Gastroesophageal sphincter (tissue), 4 donors: ENCODE measurements around the gene PDE3B. TPM values are rescaled to one million over a fixed set of nuclear protein-coding genes. Genes with fewer than 3 reads are reported as not detected.

Experiments used
- ATAC-seq: fragments of 150-250 bp; one replicate; pipeline ENCODE4 v1.9.1; 2016; ENCODE audit warnings: mild to moderate bottlenecking, moderate library complexity
- H3K27ac ChIP-seq, 4 donors: fragments of 200-600 bp; sonication (generic) in 3 of 4; 1 replicate in 3 of 4; 2 replicates in 1 of 4; pipeline ENCODE4 v1.5.1; 2016 to 2019
- H3K27me3 ChIP-seq: fragments of 200-600 bp; sonication (generic); one replicate; pipeline ENCODE4 v1.5.1; 2019
- H3K36me3 ChIP-seq, 2 donors: fragments of 200-600 bp; sonication (generic); one replicate each; pipeline ENCODE4 v1.5.1; 2019; ENCODE audit warnings: control low read depth in 1 of 2
- H3K4me1 ChIP-seq, 3 donors: fragments of 200-600 bp; sonication (generic); 1 replicate in 2 of 3; 2 replicates in 1 of 3; pipeline ENCODE4 v1.5.1; 2016 to 2019; ENCODE audit warnings: control low read depth in 2 of 3
- H3K4me3 ChIP-seq, 2 donors: fragments of 200-600 bp; sonication (generic); one replicate each; pipeline ENCODE4 v1.5.1; 2019; ENCODE audit warnings: mild to moderate bottlenecking in 1 of 2, moderate library complexity in 1 of 2
- H3K9me3 ChIP-seq, 3 donors: fragments of 200-600 bp; sonication (generic); one replicate each; pipeline ENCODE4 v1.5.1; 2017 to 2019; ENCODE audit warnings: control low read depth in 2 of 3
- EP300 ChIP-seq: sonication (generic); formaldehyde crosslinking; IDR thresholded peaks from one replicate; pipeline ENCODE4 v1.6.1; 2017; ENCODE audit warnings: antibody characterized with exemption, mild to moderate bottlenecking
- POLR2A ChIP-seq, 2 donors: fragments of 450-650 bp; IDR thresholded peaks; one replicate each; pipeline ENCODE4 v1.6.1; 2017; ENCODE audit warnings: antibody characterized with exemption in 2 of 2, mild to moderate bottlenecking in 2 of 2, moderate library complexity in 1 of 2
- POLR2AphosphoS5 ChIP-seq: sonication (generic); formaldehyde crosslinking; IDR thresholded peaks from one replicate; pipeline ENCODE4 v1.6.1; 2017; ENCODE audit warnings: antibody characterized with exemption
- WGBS, 2 donors: methylation state at CpG; one replicate each; pipeline ENCODE4 v1.1.5; 2018; ENCODE audit warnings: low coverage in 1 of 2; 5-methylcytosine and 5-hydroxymethylcytosine counted together
- total RNA-seq, 4 donors: library from RNA; depleted of rRNA; stranded (reverse); fragments of >200 nt; gene quantifications; one replicate each; pipeline ENCODE4 v1.1.0, GENCODE V29; 2016
- TF ChIP-seq, protein P1 (sequence below), 4 experiments: fragments of 200-600 bp in 2 of 4; fragments of 450-650 bp in 2 of 4; sonication (generic) in 1 of 4; IDR thresholded peaks; one replicate each; pipeline ENCODE4 v1.5.1; 2017 to 2019; ENCODE audit warnings: antibody characterized with exemption in 4 of 4, mild to moderate bottlenecking in 2 of 4, moderate library complexity in 2 of 4

PDE3B gene
- total RNA-seq, 4 donors from 2014 or later: 11.7 to 21.8 (median 17.9) TPM

GRCh38 chr11:14821031-14821430 is 177.4 kb downstream of the PDE3B start:
- Histone ChIP-seq H3K27ac (no peak overlapping the region), H3K27me3 (no peaks in the 10 kb centered on the region), H3K4me3 (no peak overlapping the region), H3K4me1 (no peaks in the 10 kb centered on the region), H3K36me3 (peaks cover 0 to 21% of the 10 kb centered on the region in 2 donors), H3K9me3 (no peaks in the 10 kb centered on the region)
- ATAC-seq: no peak
- no peak for TF ChIP-seq POLR2A (IDR thresholded peaks at IDR 0.05)
- TF ChIP-seq EP300: no peak
- TF ChIP-seq, protein P1, sequence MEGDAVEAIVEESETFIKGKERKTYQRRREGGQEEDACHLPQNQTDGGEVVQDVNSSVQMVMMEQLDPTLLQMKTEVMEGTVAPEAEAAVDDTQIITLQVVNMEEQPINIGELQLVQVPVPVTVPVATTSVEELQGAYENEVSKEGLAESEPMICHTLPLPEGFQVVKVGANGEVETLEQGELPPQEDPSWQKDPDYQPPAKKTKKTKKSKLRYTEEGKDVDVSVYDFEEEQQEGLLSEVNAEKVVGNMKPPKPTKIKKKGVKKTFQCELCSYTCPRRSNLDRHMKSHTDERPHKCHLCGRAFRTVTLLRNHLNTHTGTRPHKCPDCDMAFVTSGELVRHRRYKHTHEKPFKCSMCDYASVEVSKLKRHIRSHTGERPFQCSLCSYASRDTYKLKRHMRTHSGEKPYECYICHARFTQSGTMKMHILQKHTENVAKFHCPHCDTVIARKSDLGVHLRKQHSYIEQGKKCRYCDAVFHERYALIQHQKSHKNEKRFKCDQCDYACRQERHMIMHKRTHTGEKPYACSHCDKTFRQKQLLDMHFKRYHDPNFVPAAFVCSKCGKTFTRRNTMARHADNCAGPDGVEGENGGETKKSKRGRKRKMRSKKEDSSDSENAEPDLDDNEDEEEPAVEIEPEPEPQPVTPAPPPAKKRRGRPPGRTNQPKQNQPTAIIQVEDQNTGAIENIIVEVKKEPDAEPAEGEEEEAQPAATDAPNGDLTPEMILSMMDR (IDR thresholded peaks at IDR 0.05): no peak
- TF ChIP-seq POLR2AphosphoS5: no peak

GRCh38 chr11:14826600-14826999 is 183.0 kb downstream of the PDE3B start:
- WGBS, 2 donors: 79 to 94% methylated on average over 2 of the region's 2 CpGs

GRCh38 chr11:14835496-14836492 is 192.2 kb downstream of the PDE3B start:
- no peaks in the 10 kb centered on the region for H3K4me1 ChIP-seq
- no peaks in the 10 kb centered on the region for H3K9me3 ChIP-seq
- ATAC-seq: no peak
- H3K36me3 ChIP-seq: no peaks in the 10 kb centered on the region
- H3K27me3 ChIP-seq: no peaks in the 10 kb centered on the region
- TF ChIP-seq EP300: no peak
- TF ChIP-seq POLR2A (IDR thresholded peaks at IDR 0.05): no peak
- TF ChIP-seq, protein P1 (IDR thresholded peaks at IDR 0.05): no peak
- no peak for TF ChIP-seq POLR2AphosphoS5
- no peak overlapping the region for H3K27ac ChIP-seq
- no peak overlapping the region for H3K4me3 ChIP-seq

More at GRCh38 chr11:14826600-14826999, 183.0 kb downstream of the PDE3B start:
- peaks cover 0 to 7% (median 0%) of the 10 kb centered on the region in 3 donors for H3K9me3 ChIP-seq
- no peaks in the 10 kb centered on the region for H3K4me1 ChIP-seq
- H3K27me3 ChIP-seq: no peaks in the 10 kb centered on the region
- no peak overlapping the region for H3K4me3 ChIP-seq
- TF ChIP-seq POLR2A (IDR thresholded peaks at IDR 0.05) (no peak), POLR2AphosphoS5 (no peak), EP300 (no peak)
- TF ChIP-seq, protein P1 (IDR thresholded peaks at IDR 0.05): no peak
- H3K36me3 ChIP-seq: peaks cover 0 to 21% of the 10 kb centered on the region in 2 donors
- ATAC-seq: no peak
- no peak overlapping the region for H3K27ac ChIP-seq

DNA sequence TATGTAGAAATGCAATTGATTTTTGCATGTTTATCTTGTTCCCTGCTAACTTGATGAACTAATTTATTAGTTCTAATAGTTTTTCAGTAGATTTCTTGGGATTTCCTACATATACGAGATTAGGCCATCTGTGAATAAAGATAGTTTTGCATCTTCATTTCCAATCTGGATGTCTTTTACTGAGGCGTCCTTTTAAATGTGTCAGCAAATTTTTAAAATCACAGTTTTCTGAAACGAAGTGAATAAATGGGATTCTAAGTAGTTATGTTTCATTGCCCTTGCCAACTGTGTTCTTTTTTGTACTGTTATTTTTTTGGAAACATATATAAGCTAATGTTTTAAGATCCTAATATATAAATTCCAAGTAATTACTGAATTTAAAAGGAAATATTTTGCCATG is 198.4 kb downstream of the PDE3B start:
- Histone ChIP-seq H3K36me3 (peaks cover 0 to 6% of the 10 kb centered on the region in 2 donors), H3K27ac (no peak overlapping the region), H3K4me3 (no peak overlapping the region), H3K9me3 (no peaks in the 10 kb centered on the region), H3K4me1 (no peaks in the 10 kb centered on the region), H3K27me3 (no peaks in the 10 kb centered on the region)
- WGBS, 2 donors: 87 to 92% methylated on average over 3 of the region's 3 CpGs
- TF ChIP-seq POLR2A (IDR thresholded peaks at IDR 0.05): no peak
- TF ChIP-seq, protein P1 (IDR thresholded peaks at IDR 0.05): no peak
- TF ChIP-seq EP300: no peak
- no peak for TF ChIP-seq POLR2AphosphoS5
- ATAC-seq: no peak
